Cerebellar cortex (tissue), 1 donor: Measurements from ENCODE around the gene RYR3.
"Not testable (repeated sequence)": the region's sequence is repeated elsewhere in the genome, so short reads cannot be mapped to it uniquely, and the experiment has no call there.

Experiments used
- DNase-seq: peaks from one replicate; pipeline ENCODE4 v3.0.0-alpha.2; 2015; ENCODE audit warnings: low spot score

RYR3 gene

GRCh38 chr15:33516563-33516962 is 205.8 kb downstream of the RYR3 start:
- no peak for DNase-seq

GRCh38 chr15:33517944-33518343 is 207.2 kb downstream of the RYR3 start:
- no peak for DNase-seq

GRCh38 chr15:33518421-33518820 is 207.7 kb downstream of the RYR3 start:
- no peak for DNase-seq

GRCh38 chr15:33524274-33524673 is 213.5 kb downstream of the RYR3 start:
- no peak for DNase-seq

- no peak for DNase-seq
Observed at GRCh38 chr15:33526532-33526931, 215.8 kb downstream of the RYR3 start.

GRCh38 chr15:33533197-33533596 is 222.4 kb downstream of the RYR3 start:
- DNase-seq = no peak

- DNase-seq = no peak
Observed at GRCh38 chr15:33534642-33535041, 223.9 kb downstream of the RYR3 start.

GRCh38 chr15:33535135-33535534 is 224.4 kb downstream of the RYR3 start:
- DNase-seq = no peak

GRCh38 chr15:33539825-33540573 is 229.2 kb downstream of the RYR3 start:
- DNase-seq = no peak

GRCh38 chr15:33543957-33544356 is 233.2 kb downstream of the RYR3 start:
- no peak for DNase-seq

- DNase-seq = no peak
Observed at GRCh38 chr15:33545866-33546265, 235.1 kb downstream of the RYR3 start.

GRCh38 chr15:33547876-33548275 is 237.1 kb downstream of the RYR3 start:
- peak; percentile 3 for DNase-seq

- peak; percentile 3 for DNase-seq
Observed at GRCh38 chr15:33551860-33552259, 241.1 kb downstream of the RYR3 start.

GRCh38 chr15:33553157-33553556 is 242.4 kb downstream of the RYR3 start:
- no peak for DNase-seq

- no peak for DNase-seq
Observed at GRCh38 chr15:33559207-33559890, 248.6 kb downstream of the RYR3 start.

GRCh38 chr15:33561407-33561806 is 250.6 kb downstream of the RYR3 start:
- DNase-seq = no peak

GRCh38 chr15:33561967-33562366 is 251.2 kb downstream of the RYR3 start:
- DNase-seq = no peak

- no peak for DNase-seq
Observed at GRCh38 chr15:33565094-33565493, 254.3 kb downstream of the RYR3 start.

GRCh38 chr15:33567652-33568051 is 256.9 kb downstream of the RYR3 start:
- no peak for DNase-seq

GRCh38 chr15:33569036-33569435 is 258.3 kb downstream of the RYR3 start:
- no peak for DNase-seq

GRCh38 chr15:33577911-33578310 is 267.1 kb downstream of the RYR3 start:
- not testable (repeated sequence) for DNase-seq

GRCh38 chr15:33580526-33580925 is 269.8 kb downstream of the RYR3 start:
- no peak for DNase-seq

- no peak for DNase-seq
Observed at GRCh38 chr15:33581032-33581431, 270.3 kb downstream of the RYR3 start.

GRCh38 chr15:33584797-33585196 is 274.0 kb downstream of the RYR3 start:
- DNase-seq = no peak
